GM12892 (cell line): ENCODE measurements around the gene KLHL2.
"Not testable (repeated sequence)": the region's sequence is repeated elsewhere in the genome, so short reads cannot be mapped to it uniquely, and the experiment has no call there.

Experiments
- POLR2A ChIP-seq: IDR thresholded peaks from 2 replicates; pipeline ENCODE4 v1.6.1; 2011; ENCODE audit warnings: low read depth, low read length, control low read depth
- POLR2AphosphoS5 ChIP-seq: IDR thresholded peaks from 2 replicates; pipeline ENCODE4 v1.6.1; 2011; ENCODE audit warnings: low read depth, low read length, control low read depth
- TAF1 ChIP-seq: IDR thresholded peaks from 2 replicates; pipeline ENCODE4 v1.6.1; 2011; ENCODE audit warnings: low read depth, mild to moderate bottlenecking, control low read depth, low read length, borderline replicate concordance

DNA sequence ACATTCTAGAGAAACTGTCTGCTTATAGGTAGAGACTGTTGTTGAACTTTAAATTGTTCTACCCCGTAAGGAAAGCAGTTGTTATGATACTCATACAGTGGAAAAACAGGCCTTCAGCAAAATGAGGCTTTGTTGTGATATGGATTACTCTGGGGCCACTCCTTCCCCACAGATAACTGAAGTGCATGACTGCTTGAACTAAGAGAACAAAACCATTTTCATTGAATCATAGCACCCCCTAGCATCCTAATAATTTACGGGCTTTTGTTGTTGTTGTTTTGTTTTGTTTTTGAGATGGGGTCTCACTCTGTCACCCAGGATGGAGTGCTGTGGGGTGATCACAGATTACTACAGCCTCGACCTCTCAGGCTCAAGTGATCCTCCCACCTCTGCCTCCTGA, 54.9 kb downstream of the KLHL2 start:
- TF ChIP-seq POLR2AphosphoS5, POLR2A, TAF1: not testable (repeated sequence)
